Nephron progenitor cell (in vitro differentiated cells): Measurements from ENCODE around the gene WDR11.

Experiments
- DNase-seq: peaks from one replicate; pipeline ENCODE4 v3.0.0; 2021
- H3K27ac Mint-ChIP-seq: 2 replicates; pipeline ENCODE4 v1.8.0; 2021; ENCODE audit warnings: mild to moderate bottlenecking, moderate library complexity, mixed read lengths
- H3K27me3 Mint-ChIP-seq: 2 replicates; pipeline ENCODE4 v1.8.0; 2021; ENCODE audit warnings: mild to moderate bottlenecking, low read depth, mixed read lengths; ENCODE audit not compliant: poor library complexity
- H3K36me3 Mint-ChIP-seq: 2 replicates; pipeline ENCODE4 v1.8.0; 2021; ENCODE audit warnings: low read depth, mixed read lengths
- H3K4me1 Mint-ChIP-seq: 2 replicates; pipeline ENCODE4 v1.8.0; 2021; ENCODE audit warnings: mixed read lengths
- H3K4me3 Mint-ChIP-seq: 2 replicates; pipeline ENCODE4 v1.8.0; 2021; ENCODE audit warnings: mild to moderate bottlenecking, moderate library complexity, mixed read lengths
- H3K9me3 Mint-ChIP-seq: 2 replicates; pipeline ENCODE4 v1.8.0; 2021; ENCODE audit warnings: mild to moderate bottlenecking, moderate library complexity, mixed read lengths
- TF ChIP-seq, protein P1 (sequence below): fragments of 200-600 bp; sonication (generic); IDR thresholded peaks from 2 replicates; pipeline ENCODE4 v1.5.0; 2021; ENCODE audit warnings: antibody characterized with exemption

Gene WDR11

DNA sequence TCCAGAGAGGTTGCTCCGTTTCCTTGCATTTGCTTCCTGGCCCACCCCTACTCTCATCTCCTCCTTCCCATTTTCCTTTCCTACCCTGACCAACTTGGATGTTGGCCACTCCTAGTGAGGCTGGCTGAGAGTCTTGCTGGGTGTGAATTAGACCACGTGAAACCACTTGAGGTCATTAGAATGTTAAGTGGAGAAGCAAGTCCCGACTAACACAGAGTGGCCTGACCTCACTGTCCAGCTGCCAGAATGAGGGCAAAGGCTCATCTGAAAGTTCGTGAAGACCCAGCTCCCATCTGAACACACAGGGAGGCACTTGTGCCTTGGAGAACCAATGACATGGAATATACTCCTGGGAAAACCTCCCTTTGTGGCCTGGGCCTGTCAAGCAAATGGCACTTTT is 80.8 kb downstream of the WDR11 start:
- no peak for DNase-seq
- Mint-ChIP-seq H3K4me1 (peaks cover 19% of the 10 kb centered on the region), H3K4me3 (no peak overlapping the region), H3K27ac (peak overlapping the region; percentile 11), H3K9me3 (peaks cover 9% of the 10 kb centered on the region), H3K36me3 (no peaks in the 10 kb centered on the region), H3K27me3 (peaks cover 8% of the 10 kb centered on the region)
- TF ChIP-seq, protein P1, sequence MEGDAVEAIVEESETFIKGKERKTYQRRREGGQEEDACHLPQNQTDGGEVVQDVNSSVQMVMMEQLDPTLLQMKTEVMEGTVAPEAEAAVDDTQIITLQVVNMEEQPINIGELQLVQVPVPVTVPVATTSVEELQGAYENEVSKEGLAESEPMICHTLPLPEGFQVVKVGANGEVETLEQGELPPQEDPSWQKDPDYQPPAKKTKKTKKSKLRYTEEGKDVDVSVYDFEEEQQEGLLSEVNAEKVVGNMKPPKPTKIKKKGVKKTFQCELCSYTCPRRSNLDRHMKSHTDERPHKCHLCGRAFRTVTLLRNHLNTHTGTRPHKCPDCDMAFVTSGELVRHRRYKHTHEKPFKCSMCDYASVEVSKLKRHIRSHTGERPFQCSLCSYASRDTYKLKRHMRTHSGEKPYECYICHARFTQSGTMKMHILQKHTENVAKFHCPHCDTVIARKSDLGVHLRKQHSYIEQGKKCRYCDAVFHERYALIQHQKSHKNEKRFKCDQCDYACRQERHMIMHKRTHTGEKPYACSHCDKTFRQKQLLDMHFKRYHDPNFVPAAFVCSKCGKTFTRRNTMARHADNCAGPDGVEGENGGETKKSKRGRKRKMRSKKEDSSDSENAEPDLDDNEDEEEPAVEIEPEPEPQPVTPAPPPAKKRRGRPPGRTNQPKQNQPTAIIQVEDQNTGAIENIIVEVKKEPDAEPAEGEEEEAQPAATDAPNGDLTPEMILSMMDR: no peak

- TF ChIP-seq, protein P1: no peak
- no peak overlapping the region for H3K4me3 Mint-ChIP-seq
- peaks cover 15% of the 10 kb centered on the region for H3K27me3 Mint-ChIP-seq
- DNase-seq: no peak
- H3K9me3 Mint-ChIP-seq: peaks cover 12% of the 10 kb centered on the region
- H3K36me3 Mint-ChIP-seq: no peaks in the 10 kb centered on the region
- H3K27ac Mint-ChIP-seq: no peak overlapping the region
- H3K4me1 Mint-ChIP-seq: peaks cover 16% of the 10 kb centered on the region
Observed at GRCh38 chr10:120938822-120939221, 87.7 kb downstream of the WDR11 start.

DNA sequence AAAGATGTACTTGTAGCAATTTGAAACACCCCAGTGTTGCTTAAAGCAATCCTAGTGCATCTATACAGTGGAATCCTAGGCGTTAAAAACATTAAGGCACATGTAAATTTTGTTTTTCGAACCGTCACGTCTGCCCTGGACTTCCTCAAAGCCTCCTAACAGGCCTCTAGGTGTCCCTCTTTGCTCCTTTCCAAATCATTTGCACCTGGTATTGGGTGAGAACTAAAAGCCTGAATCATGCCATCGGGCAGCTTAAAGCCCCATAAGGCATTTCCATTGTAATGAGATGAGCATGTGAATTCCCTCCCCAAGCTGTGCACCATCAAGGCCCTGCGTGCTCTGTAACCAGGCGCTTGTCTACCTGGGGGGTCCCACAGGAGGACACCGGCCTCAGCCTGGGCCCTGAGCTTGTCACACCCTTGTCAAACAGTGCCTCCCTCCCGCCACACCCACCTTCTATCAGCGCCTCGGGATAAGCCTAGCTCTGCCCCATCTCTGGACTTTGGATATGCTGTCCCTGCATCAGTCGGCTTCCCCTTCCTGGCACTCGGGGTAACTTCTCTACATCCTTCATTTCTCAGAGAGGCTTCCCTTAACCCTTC is 89.2 kb downstream of the WDR11 start:
- H3K9me3 Mint-ChIP-seq: peaks cover 12% of the 10 kb centered on the region
- no peaks in the 10 kb centered on the region for H3K36me3 Mint-ChIP-seq
- no peak overlapping the region for H3K27ac Mint-ChIP-seq
- peaks cover 12% of the 10 kb centered on the region for H3K27me3 Mint-ChIP-seq
- TF ChIP-seq, protein P1: no peak
- no peak for DNase-seq
- no peak overlapping the region for H3K4me3 Mint-ChIP-seq
- peaks cover 16% of the 10 kb centered on the region for H3K4me1 Mint-ChIP-seq

DNA sequence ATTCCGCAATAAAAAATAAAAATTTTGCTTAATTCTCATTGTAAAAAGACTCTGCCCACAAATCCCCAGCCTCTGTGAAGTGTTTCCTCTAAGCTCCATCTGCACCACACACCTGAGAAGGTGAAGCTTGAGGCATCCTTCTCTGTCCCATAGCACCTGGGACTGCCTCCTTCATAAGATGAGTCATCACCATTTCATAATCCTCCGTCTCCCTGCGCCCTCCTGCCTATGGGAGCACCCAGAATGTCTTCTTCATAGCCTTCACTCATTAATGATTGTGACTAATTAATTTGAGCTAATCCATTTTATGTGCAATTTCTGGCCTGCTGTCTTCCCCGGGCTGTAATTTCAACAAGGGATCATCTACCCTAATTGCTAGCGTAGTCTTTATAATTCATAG is 90.3 kb downstream of the WDR11 start:
- Mint-ChIP-seq H3K4me3 (no peak overlapping the region), H3K27me3 (peaks cover 16% of the 10 kb centered on the region), H3K9me3 (peaks cover 8% of the 10 kb centered on the region), H3K27ac (no peak overlapping the region), H3K4me1 (peaks cover 16% of the 10 kb centered on the region), H3K36me3 (no peaks in the 10 kb centered on the region)
- TF ChIP-seq, protein P1: no peak
- no peak for DNase-seq

DNA sequence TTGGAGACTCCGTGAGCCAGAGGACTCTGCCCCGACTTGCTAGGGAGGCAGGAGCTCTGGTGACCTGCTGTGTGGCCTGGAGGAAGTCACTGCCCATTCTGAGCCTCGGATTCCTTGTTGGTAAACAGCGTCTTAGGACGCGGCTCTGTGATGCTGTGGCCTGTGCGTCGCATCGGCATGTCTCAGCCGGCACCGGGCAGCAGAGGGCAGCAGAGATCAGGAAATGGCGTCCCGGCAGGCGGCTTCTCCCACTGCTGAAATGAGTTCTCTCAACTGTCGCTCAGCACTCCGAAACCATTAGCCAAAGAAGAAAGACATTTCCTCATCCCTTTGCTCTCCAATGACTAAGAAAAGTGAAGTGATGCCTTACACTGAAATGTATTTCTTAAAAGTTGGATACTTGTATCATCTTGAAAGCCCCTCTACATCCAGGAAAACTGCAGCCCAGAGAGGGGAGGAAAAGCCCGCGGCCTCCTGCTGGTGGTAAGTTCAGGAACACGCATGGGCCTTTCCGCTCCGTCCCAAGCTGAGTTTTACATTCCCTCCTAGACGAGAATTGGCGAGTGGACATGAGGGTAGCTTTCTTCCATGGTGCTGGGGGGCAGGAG is 91.7 kb downstream of the WDR11 start:
- Mint-ChIP-seq H3K4me3 (no peak overlapping the region), H3K27me3 (peaks cover 21% of the 10 kb centered on the region), H3K36me3 (no peaks in the 10 kb centered on the region), H3K9me3 (no peaks in the 10 kb centered on the region), H3K4me1 (peaks cover 21% of the 10 kb centered on the region), H3K27ac (no peak overlapping the region)
- TF ChIP-seq, protein P1: peak; percentile 82
- DNase-seq: peak; percentile 92

DNA sequence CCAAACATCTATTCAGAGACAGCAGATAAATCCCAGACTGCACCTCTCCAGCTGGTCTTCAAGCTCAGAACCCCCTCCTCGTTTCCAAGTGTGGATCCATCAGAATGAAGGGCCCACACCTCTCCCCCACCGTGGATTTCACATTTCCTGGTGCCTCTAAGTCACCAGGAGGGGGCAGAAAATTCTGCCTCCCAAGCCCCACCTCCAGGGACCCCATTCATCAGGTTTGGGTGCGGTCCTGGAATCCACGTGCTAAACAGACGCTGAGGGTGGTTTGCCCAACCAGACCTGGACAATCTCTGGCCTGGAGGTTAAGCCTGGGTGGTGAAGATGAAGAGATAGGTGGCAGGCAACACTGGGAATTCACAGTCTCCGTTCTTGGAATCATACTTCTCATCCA is 92.4 kb downstream of the WDR11 start:
- peaks cover 1% of the 10 kb centered on the region for H3K9me3 Mint-ChIP-seq
- peaks cover 21% of the 10 kb centered on the region for H3K4me1 Mint-ChIP-seq
- TF ChIP-seq, protein P1: no peak
- DNase-seq: no peak
- H3K27me3 Mint-ChIP-seq: peaks cover 18% of the 10 kb centered on the region
- no peak overlapping the region for H3K27ac Mint-ChIP-seq
- no peak overlapping the region for H3K4me3 Mint-ChIP-seq
- H3K36me3 Mint-ChIP-seq: no peaks in the 10 kb centered on the region
